Measurements from ENCODE around the gene NTSR2.

The NTSR2 gene

GRCh38 chr2:11669454-11670291 is at the start of gene NTSR2:
NTSR2 (minus strand) TSS chr2:11670195; CDS start chr2:11670129, 66 bp downstream.
- no peak for DNase-seq

- no peak for DNase-seq
Observed at GRCh38 chr2:11719230-11719977, 49.4 kb upstream of the NTSR2 start.

GRCh38 chr2:11718606-11719005 is 48.6 kb upstream of the NTSR2 start:
- DNase-seq = no peak

GRCh38 chr2:11717623-11718022 is 47.6 kb upstream of the NTSR2 start:
- no peak for DNase-seq

GRCh38 chr2:11716689-11717321 is 46.8 kb upstream of the NTSR2 start:
- no peak for DNase-seq

- no peak for DNase-seq
Observed at GRCh38 chr2:11715987-11716652, 46.1 kb upstream of the NTSR2 start.

GRCh38 chr2:11713815-11714214 is 43.8 kb upstream of the NTSR2 start:
- no peak for DNase-seq

GRCh38 chr2:11712866-11713265 is 42.9 kb upstream of the NTSR2 start:
- DNase-seq = no peak

GRCh38 chr2:11711751-11712150 is 41.8 kb upstream of the NTSR2 start:
- DNase-seq = no peak

GRCh38 chr2:11711354-11711716 is 41.3 kb upstream of the NTSR2 start:
- no peak for DNase-seq

- DNase-seq = peak; percentile 23
Observed at GRCh38 chr2:11710632-11711353, 40.8 kb upstream of the NTSR2 start.

- no peak for DNase-seq
Observed at GRCh38 chr2:11710210-11710609, 40.2 kb upstream of the NTSR2 start.

GRCh38 chr2:11709293-11709692 is 39.3 kb upstream of the NTSR2 start:
- DNase-seq = no peak

- DNase-seq = no peak
Observed at GRCh38 chr2:11708106-11708505, 38.1 kb upstream of the NTSR2 start.

- no peak for DNase-seq
Observed at GRCh38 chr2:11705711-11706110, 35.7 kb upstream of the NTSR2 start.

- peak; percentile 59 for DNase-seq
Observed at GRCh38 chr2:11705063-11705462, 35.1 kb upstream of the NTSR2 start.

- no peak for DNase-seq
Observed at GRCh38 chr2:11703700-11704099, 33.7 kb upstream of the NTSR2 start.

- DNase-seq = no peak
Observed at GRCh38 chr2:11702946-11703345, 33.0 kb upstream of the NTSR2 start.

GRCh38 chr2:11701751-11702301 is 31.8 kb upstream of the NTSR2 start:
- DNase-seq = no peak

GRCh38 chr2:11701206-11701605 is 31.2 kb upstream of the NTSR2 start:
- no peak for DNase-seq

- no peak for DNase-seq
Observed at GRCh38 chr2:11699686-11700670, 30.0 kb upstream of the NTSR2 start.
